Gastrocnemius medialis (tissue), 4 donors: ENCODE measurements around the gene SLC12A6. TPM values are rescaled to one million over a fixed set of nuclear protein-coding genes. Genes with fewer than 3 reads are reported as not detected.

Experiments used
- ATAC-seq, 2 donors: fragments of 150-250 bp; one replicate each; pipeline ENCODE4 v1.9.1; 2016
- DNase-seq, 2 donors: peaks; one replicate each; pipeline ENCODE4 v3.0.0-alpha.2; 2019
- H3K27ac ChIP-seq, 4 donors: fragments of 200-600 bp; sonication (generic); 1 replicate in 1 of 4; 2 replicates in 3 of 4; pipeline ENCODE4 v1.5.1; 2016 to 2018; ENCODE audit warnings: mild to moderate bottlenecking in 2 of 4, moderate library complexity in 1 of 4
- H3K27me3 ChIP-seq, 3 donors: fragments of 200-600 bp; sonication (generic) in 2 of 3; 1 replicate in 1 of 3; 2 replicates in 2 of 3; pipeline versions ENCODE4 v1.5.1 to v1.6.0; 2016 to 2019; ENCODE audit warnings: mild to moderate bottlenecking in 1 of 3, moderate library complexity in 1 of 3
- H3K36me3 ChIP-seq, 2 donors: fragments of 200-600 bp; sonication (generic) in 1 of 2; one replicate each; pipeline ENCODE4 v1.5.1; 2017 to 2018
- H3K4me1 ChIP-seq, 2 donors: fragments of 200-600 bp; sonication (generic) in 1 of 2; one replicate each; pipeline ENCODE4 v1.5.1; 2016 to 2017; ENCODE audit warnings: mild to moderate bottlenecking in 2 of 2
- H3K4me3 ChIP-seq, 4 donors: fragments of 200-600 bp; sonication (generic) in 3 of 4; 1 replicate in 1 of 4; 2 replicates in 3 of 4; pipeline ENCODE4 v1.5.1; 2016 to 2019; ENCODE audit warnings: mild to moderate bottlenecking in 2 of 4
- H3K9me3 ChIP-seq, 3 donors: fragments of 200-600 bp; sonication (generic) in 2 of 3; 1 replicate in 1 of 3; 2 replicates in 2 of 3; pipeline ENCODE4 v1.5.1; 2016 to 2019
- POLR2A ChIP-seq, 2 donors: fragments of 450-650 bp; IDR thresholded peaks; one replicate each; pipeline ENCODE4 v1.6.1; 2017; ENCODE audit warnings: antibody characterized with exemption in 2 of 2, mild to moderate bottlenecking in 2 of 2, moderate library complexity in 2 of 2
- in situ Hi-C, 4 donors: fragments of 200-750 bp; cut with MboI; loops; one replicate each; pipeline versions ENCODE4 v1.15.0 to v1.8.0; 2017; ENCODE audit warnings: low sequenced_read_pairs in 4 of 4
- intact Hi-C: fragments of 100-400 bp; cut with DNase I; formaldehyde crosslinking; loops from one replicate; pipeline ENCODE4 v1.15.1; 2023; ENCODE audit warnings: low total_unique reads
- total RNA-seq, 4 donors: library from RNA; depleted of rRNA; stranded (reverse); fragments of >200 nt; gene quantifications; one replicate each; pipeline versions ENCODE4 v1.1.0 to v1.2.3, GENCODE V29; 2016
- TF ChIP-seq, protein P1 (sequence below), 5 experiments: fragments of 450-650 bp in 3 of 5; fragments of 200-600 bp in 2 of 5; sonication (generic) in 2 of 5; IDR thresholded peaks in 4 of 5; conservative IDR thresholded peaks in 1 of 5; 1 replicate in 4 of 5; 2 replicates in 1 of 5; pipeline ENCODE4 v1.5.1; 2016 to 2019; ENCODE audit warnings: antibody characterized with exemption in 5 of 5, mild to moderate bottlenecking in 3 of 5, moderate library complexity in 3 of 5

SLC12A6 gene
- total RNA-seq, 4 donors from 2014 or later = 17.3 to 25.4 (median 19.5) TPM

GRCh38 chr15:34318277-34319079 lies 19.1 kb downstream of the SLC12A6 start:
- H3K4me1 ChIP-seq = peaks cover 0 to 9% of the 10 kb centered on the region in 2 donors
- H3K9me3 ChIP-seq = no peaks in the 10 kb centered on the region
- intact Hi-C loops = no loop called here
- peak; percentile 87 to 90 for ATAC-seq
- no peaks in the 10 kb centered on the region for H3K36me3 ChIP-seq
- in situ Hi-C loops = no loop called here
- H3K27me3 ChIP-seq = no peaks in the 10 kb centered on the region
- peak overlapping the region in 3 of 4 donors; percentile 42 to 61 (median 44) for H3K27ac ChIP-seq
- peak; percentile 17 to 41 for DNase-seq
- TF ChIP-seq, protein P1, sequence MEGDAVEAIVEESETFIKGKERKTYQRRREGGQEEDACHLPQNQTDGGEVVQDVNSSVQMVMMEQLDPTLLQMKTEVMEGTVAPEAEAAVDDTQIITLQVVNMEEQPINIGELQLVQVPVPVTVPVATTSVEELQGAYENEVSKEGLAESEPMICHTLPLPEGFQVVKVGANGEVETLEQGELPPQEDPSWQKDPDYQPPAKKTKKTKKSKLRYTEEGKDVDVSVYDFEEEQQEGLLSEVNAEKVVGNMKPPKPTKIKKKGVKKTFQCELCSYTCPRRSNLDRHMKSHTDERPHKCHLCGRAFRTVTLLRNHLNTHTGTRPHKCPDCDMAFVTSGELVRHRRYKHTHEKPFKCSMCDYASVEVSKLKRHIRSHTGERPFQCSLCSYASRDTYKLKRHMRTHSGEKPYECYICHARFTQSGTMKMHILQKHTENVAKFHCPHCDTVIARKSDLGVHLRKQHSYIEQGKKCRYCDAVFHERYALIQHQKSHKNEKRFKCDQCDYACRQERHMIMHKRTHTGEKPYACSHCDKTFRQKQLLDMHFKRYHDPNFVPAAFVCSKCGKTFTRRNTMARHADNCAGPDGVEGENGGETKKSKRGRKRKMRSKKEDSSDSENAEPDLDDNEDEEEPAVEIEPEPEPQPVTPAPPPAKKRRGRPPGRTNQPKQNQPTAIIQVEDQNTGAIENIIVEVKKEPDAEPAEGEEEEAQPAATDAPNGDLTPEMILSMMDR (IDR thresholded peaks at IDR 0.05 in 4 of 5, conservative IDR thresholded peaks at IDR 0.05 in 1 of 5) = no peak
- no peak for TF ChIP-seq POLR2A (IDR thresholded peaks at IDR 0.05)
- H3K4me3 ChIP-seq = peak overlapping the region; percentile 31 to 53 (median 44)

DNA sequence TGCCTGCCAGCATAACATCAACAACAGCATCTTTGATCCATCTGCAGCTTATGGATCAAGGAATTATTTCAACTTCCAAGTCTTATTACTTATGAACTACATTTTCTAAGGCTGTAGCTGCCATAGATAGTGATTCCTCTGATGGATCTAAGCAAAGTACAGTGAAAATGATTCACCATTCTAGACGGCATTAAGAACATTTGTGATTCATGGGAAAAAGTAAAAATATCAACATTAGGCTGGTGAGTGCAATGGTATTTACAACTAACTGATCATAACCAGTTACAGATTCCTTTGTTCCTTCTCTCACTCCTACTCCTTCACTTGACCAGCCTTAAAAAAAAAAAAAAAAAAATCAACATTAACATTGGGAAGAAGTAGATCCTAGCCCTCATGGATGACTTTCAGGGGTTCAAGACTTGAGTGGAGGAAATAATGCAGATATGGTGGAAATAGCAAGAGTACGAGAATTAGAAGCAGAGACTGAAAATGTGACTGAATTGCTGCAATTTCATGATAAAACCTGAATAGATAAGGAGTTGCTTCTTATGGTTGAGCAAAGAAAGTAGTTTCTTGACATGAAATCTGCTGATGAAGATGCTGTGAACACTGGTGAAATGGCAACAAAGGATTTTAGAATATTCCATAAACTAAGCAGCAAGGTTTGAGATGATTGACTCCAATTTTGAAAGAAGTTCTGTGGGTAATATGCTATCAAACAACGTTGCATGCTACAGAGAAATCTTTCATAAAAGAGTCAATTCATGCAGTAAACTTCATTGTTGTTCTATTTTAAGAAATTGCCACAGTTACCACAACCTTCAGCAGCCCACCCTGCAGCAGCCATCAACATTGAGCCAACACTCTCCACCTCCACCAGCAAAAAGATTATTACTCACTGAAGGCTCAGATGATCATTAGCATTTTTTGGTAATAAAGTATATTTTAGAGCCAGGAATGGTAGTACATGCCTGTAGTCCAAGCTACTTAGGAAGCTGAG lies 22.8 kb downstream of the SLC12A6 start:
- in situ Hi-C loops = no loop called here
- no peak overlapping the region for H3K4me3 ChIP-seq
- no peak for TF ChIP-seq POLR2A (IDR thresholded peaks at IDR 0.05)
- TF ChIP-seq, protein P1 (IDR thresholded peaks at IDR 0.05 in 4 of 5, conservative IDR thresholded peaks at IDR 0.05 in 1 of 5) = no peak
- H3K4me1 ChIP-seq = peaks cover 0 to 9% of the 10 kb centered on the region in 2 donors
- ATAC-seq (no peak), DNase-seq (no peak)
- H3K36me3 ChIP-seq = no peaks in the 10 kb centered on the region
- H3K9me3 ChIP-seq = no peaks in the 10 kb centered on the region
- H3K27me3 ChIP-seq = no peaks in the 10 kb centered on the region
- intact Hi-C loops = no loop called here
- no peak overlapping the region for H3K27ac ChIP-seq

DNA sequence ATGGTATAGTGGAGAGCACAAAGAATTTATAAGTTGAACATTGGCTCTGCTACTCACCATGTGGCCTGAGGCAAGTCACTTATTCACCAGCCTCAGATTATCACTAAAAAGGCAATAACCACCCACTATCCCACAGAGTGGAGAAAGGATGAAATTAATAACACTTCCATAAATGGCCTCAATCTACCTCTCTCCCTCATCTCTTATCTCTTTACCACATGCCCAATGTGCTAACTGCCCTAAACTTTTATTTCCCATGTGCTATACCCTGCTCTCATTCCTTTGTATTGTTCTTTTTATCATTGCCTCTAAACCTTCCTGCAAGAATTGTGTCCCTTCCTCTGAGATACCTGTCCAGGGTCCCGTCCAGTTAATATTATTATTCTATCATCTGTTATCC lies 26.0 kb downstream of the SLC12A6 start:
- intact Hi-C loops (no loop called here), in situ Hi-C loops (no loop called here)
- H3K9me3 ChIP-seq = no peaks in the 10 kb centered on the region
- ATAC-seq (no peak), DNase-seq (no peak)
- no peaks in the 10 kb centered on the region for H3K27me3 ChIP-seq
- no peaks in the 10 kb centered on the region for H3K36me3 ChIP-seq
- no peak overlapping the region for H3K27ac ChIP-seq
- no peak for TF ChIP-seq POLR2A (IDR thresholded peaks at IDR 0.05)
- TF ChIP-seq, protein P1 (IDR thresholded peaks at IDR 0.05 in 4 of 5, conservative IDR thresholded peaks at IDR 0.05 in 1 of 5) = no peak
- no peak overlapping the region for H3K4me3 ChIP-seq
- H3K4me1 ChIP-seq = no peaks in the 10 kb centered on the region

DNA sequence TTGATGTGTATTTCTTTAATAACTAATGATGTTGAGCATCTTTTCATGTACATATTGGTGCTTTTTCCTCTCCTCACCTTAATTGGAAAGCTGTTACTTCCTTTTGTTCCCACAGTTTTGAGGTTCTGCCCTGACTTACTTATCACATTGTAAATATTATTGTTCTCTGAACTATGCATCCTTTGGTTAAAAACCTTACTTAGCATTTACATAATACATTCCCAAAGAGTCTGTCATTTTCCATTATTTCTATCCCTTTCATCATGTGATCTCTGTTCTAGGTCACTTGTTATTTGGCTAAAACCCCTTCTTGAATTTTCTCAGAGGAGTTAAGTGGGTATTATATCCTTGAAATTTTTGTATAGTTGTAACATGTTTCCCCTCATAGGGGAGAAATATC lies 33.0 kb downstream of the SLC12A6 start:
- no peak overlapping the region for H3K4me3 ChIP-seq
- H3K27ac ChIP-seq = no peak overlapping the region
- ATAC-seq (no peak), DNase-seq (no peak)
- peaks cover 0 to 7% of the 10 kb centered on the region in 2 donors for H3K4me1 ChIP-seq
- intact Hi-C loops = no loop called here
- H3K9me3 ChIP-seq = no peaks in the 10 kb centered on the region
- H3K27me3 ChIP-seq = no peaks in the 10 kb centered on the region
- TF ChIP-seq, protein P1 (IDR thresholded peaks at IDR 0.05 in 4 of 5, conservative IDR thresholded peaks at IDR 0.05 in 1 of 5) = no peak
- no peak for TF ChIP-seq POLR2A (IDR thresholded peaks at IDR 0.05)
- H3K36me3 ChIP-seq = no peaks in the 10 kb centered on the region
- in situ Hi-C loops = no loop called here
